Esophagus muscularis mucosa (tissue), 4 donors: ENCODE measurements around the gene NPAS3.

Source experiments
- CTCF ChIP-seq, 3 experiments: fragments of 200-600 bp in 2 of 3; fragments of 450-650 bp in 1 of 3; sonication (generic) in 2 of 3; IDR thresholded peaks; one replicate each; pipeline ENCODE4 v1.5.1; 2017 to 2019; ENCODE audit warnings: antibody characterized with exemption in 3 of 3, mild to moderate bottlenecking in 2 of 3, moderate library complexity in 1 of 3
- EP300 ChIP-seq: sonication (generic); formaldehyde crosslinking; IDR thresholded peaks from one replicate; pipeline ENCODE4 v1.6.1; 2017; ENCODE audit warnings: antibody characterized with exemption
- POLR2A ChIP-seq: fragments of 450-650 bp; IDR thresholded peaks from one replicate; pipeline ENCODE4 v1.6.1; 2017; ENCODE audit warnings: antibody characterized with exemption, moderate library complexity, mild to moderate bottlenecking, low read depth
- POLR2AphosphoS5 ChIP-seq, 2 donors: sonication (generic); formaldehyde crosslinking; IDR thresholded peaks; one replicate each; pipeline ENCODE4 v1.6.1; 2017; ENCODE audit warnings: antibody characterized with exemption in 2 of 2

GRCh38 chr14:33542338-33543287, 603.9 kb downstream of the NPAS3 start:
- TF ChIP-seq CTCF (IDR thresholded peaks at IDR 0.05) = no peak
- no peak for TF ChIP-seq POLR2AphosphoS5 (IDR thresholded peaks at IDR 0.05)
- no peak for TF ChIP-seq POLR2A
- no peak for TF ChIP-seq EP300
